ENCODE data around the gene EHHADH. TPM values are rescaled to one million over a fixed set of nuclear protein-coding genes. Genes with fewer than 3 reads are reported as not detected.

The EHHADH gene
- total and polyA plus RNA-seq, 2 experiments from 2014 or later, result 14.3 to 22.0 TPM

DNA sequence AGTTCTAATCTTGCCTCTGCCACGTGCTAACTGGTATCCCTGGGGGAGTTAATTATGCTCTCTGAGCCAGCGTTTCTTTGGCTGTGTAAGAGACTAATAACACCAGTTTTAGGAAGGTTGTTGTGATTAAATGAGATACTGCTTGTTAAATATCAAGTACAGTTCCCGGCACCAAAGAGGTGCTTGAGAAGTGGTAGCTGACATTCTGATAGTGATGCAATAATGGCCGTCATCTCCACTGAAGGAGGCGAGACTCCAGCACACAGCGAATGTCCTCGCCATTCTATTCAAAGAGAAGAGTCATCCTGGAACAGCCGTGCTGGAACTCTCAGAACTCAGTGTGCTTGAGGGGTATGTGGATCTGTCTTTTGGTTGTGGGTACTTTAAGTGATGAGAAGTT is 91.2 kb downstream of the EHHADH start:
- Histone ChIP-seq H2AFZ (no peak overlapping the region), H3K79me2 (no peaks in the 10 kb centered on the region), H3K27ac (no peak overlapping the region), H3K9me3 (ENCODE audit: low read depth) (no peaks in the 10 kb centered on the region), H3K9me2 (replicated peaks; ENCODE audit: insufficient read depth) (no peaks in the 10 kb centered on the region), H3K36me3 (replicated peaks; ENCODE audit: insufficient read depth, low read depth) (no peaks in the 10 kb centered on the region), H3K4me2 (no peak overlapping the region), H3K4me3 (no peak overlapping the region), H4K20me1 (ENCODE audit: insufficient read depth, poor library complexity, severe bottlenecking) (no peaks in the 10 kb centered on the region), H3K4me1 (ENCODE audit: insufficient read depth) (no peaks in the 10 kb centered on the region), H3K27me3 (peaks cover 4% of the 10 kb centered on the region)
- DNase-seq (ENCODE audit: low spot score), result no peak
- TF ChIP-seq, protein P1, sequence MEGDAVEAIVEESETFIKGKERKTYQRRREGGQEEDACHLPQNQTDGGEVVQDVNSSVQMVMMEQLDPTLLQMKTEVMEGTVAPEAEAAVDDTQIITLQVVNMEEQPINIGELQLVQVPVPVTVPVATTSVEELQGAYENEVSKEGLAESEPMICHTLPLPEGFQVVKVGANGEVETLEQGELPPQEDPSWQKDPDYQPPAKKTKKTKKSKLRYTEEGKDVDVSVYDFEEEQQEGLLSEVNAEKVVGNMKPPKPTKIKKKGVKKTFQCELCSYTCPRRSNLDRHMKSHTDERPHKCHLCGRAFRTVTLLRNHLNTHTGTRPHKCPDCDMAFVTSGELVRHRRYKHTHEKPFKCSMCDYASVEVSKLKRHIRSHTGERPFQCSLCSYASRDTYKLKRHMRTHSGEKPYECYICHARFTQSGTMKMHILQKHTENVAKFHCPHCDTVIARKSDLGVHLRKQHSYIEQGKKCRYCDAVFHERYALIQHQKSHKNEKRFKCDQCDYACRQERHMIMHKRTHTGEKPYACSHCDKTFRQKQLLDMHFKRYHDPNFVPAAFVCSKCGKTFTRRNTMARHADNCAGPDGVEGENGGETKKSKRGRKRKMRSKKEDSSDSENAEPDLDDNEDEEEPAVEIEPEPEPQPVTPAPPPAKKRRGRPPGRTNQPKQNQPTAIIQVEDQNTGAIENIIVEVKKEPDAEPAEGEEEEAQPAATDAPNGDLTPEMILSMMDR (IDR thresholded peaks at IDR 0.05; ENCODE audit: poor library complexity), result no peak
- TF ChIP-seq EZH2phosphoT487 (IDR thresholded peaks at IDR 0.05; ENCODE audit: low read depth, severe bottlenecking, unreplicated experiment) (no peak), EZH2 (IDR thresholded peaks at IDR 0.05; ENCODE audit: borderline replicate concordance) (no peak)
- WGBS (ENCODE audit: low lambda C conversion rate, missing lambda C conversion rate), result 84% methylated on average over 8 of the region's 8 CpGs

DNA sequence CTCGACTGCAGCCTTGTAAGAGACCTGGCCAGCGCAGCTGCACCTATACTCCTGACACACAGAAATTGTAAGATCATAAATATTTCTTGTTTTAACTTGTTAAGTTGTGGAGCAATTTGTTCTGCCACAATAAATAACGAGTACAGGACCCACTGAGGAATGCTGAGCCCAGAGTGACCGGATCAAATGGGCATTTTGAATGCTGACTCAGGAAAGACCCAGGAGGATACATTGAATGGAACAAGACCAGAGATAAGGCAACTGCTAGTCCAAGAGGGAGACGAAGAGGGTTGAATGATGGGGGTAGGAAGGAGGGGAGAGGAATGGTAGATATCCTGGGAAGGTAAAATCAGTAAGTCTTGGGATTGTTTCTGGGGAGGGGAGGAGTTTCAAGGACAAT is 92.1 kb downstream of the EHHADH start:
- DNase-seq (ENCODE audit: low spot score), result no peak
- no peaks in the 10 kb centered on the region for H3K79me2 ChIP-seq
- H4K20me1 ChIP-seq (ENCODE audit: insufficient read depth, poor library complexity, severe bottlenecking), result no peaks in the 10 kb centered on the region
- TF ChIP-seq EZH2 (IDR thresholded peaks at IDR 0.05; ENCODE audit: borderline replicate concordance), result no peak
- TF ChIP-seq EZH2phosphoT487 (IDR thresholded peaks at IDR 0.05; ENCODE audit: low read depth, severe bottlenecking, unreplicated experiment), result no peak
- no peaks in the 10 kb centered on the region for H3K4me1 ChIP-seq (ENCODE audit: insufficient read depth)
- WGBS (ENCODE audit: low lambda C conversion rate, missing lambda C conversion rate), result 85% methylated on average over 5 of the region's 5 CpGs
- H2AFZ ChIP-seq, result no peak overlapping the region
- no peaks in the 10 kb centered on the region for H3K9me3 ChIP-seq (ENCODE audit: low read depth)
- H3K27me3 ChIP-seq, result peaks cover 7% of the 10 kb centered on the region
- H3K4me2 ChIP-seq, result no peak overlapping the region
- H3K9me2 ChIP-seq (replicated peaks; ENCODE audit: insufficient read depth), result no peaks in the 10 kb centered on the region
- no peak overlapping the region for H3K4me3 ChIP-seq
- no peaks in the 10 kb centered on the region for H3K36me3 ChIP-seq (replicated peaks; ENCODE audit: insufficient read depth, low read depth)
- no peak overlapping the region for H3K27ac ChIP-seq

DNA sequence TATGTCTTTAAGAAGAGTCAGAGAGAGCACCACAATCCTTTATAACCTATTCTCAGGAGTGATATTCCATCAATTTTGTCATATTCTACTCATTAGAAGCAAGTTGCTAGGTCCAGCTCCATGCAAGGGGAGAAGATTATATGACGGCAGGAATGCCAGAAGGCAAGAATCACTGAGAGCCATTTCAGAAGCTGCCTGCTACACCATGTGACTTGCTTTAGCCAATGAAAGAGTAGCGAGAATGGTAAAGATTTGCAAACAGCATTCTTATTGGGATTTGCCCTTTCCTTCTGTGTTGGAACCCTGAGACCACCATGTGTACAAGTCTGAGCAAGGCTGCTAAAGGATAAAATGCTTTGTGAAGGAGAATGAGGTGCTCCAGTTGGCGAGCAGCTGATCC is 96.5 kb downstream of the EHHADH start:
- H4K20me1 ChIP-seq (ENCODE audit: insufficient read depth, poor library complexity, severe bottlenecking), result no peaks in the 10 kb centered on the region
- no peak for DNase-seq (ENCODE audit: low spot score)
- no peaks in the 10 kb centered on the region for H3K36me3 ChIP-seq (replicated peaks; ENCODE audit: insufficient read depth, low read depth)
- TF ChIP-seq, protein P1 (IDR thresholded peaks at IDR 0.05; ENCODE audit: poor library complexity), result no peak
- TF ChIP-seq EZH2 (IDR thresholded peaks at IDR 0.05; ENCODE audit: borderline replicate concordance) (no peak), EZH2phosphoT487 (IDR thresholded peaks at IDR 0.05; ENCODE audit: low read depth, severe bottlenecking, unreplicated experiment) (no peak)
- H3K79me2 ChIP-seq, result no peaks in the 10 kb centered on the region
- no peak overlapping the region for H3K27ac ChIP-seq
- no peaks in the 10 kb centered on the region for H3K9me3 ChIP-seq (ENCODE audit: low read depth)
- WGBS (ENCODE audit: low lambda C conversion rate, missing lambda C conversion rate), result 92% methylated on average over 3 of the region's 3 CpGs
- H3K9me2 ChIP-seq (replicated peaks; ENCODE audit: insufficient read depth), result no peaks in the 10 kb centered on the region
- H2AFZ ChIP-seq, result no peak overlapping the region
- no peak overlapping the region for H3K4me3 ChIP-seq
- no peak overlapping the region for H3K4me2 ChIP-seq
- no peaks in the 10 kb centered on the region for H3K4me1 ChIP-seq (ENCODE audit: insufficient read depth)
- peaks cover 10% of the 10 kb centered on the region for H3K27me3 ChIP-seq

DNA sequence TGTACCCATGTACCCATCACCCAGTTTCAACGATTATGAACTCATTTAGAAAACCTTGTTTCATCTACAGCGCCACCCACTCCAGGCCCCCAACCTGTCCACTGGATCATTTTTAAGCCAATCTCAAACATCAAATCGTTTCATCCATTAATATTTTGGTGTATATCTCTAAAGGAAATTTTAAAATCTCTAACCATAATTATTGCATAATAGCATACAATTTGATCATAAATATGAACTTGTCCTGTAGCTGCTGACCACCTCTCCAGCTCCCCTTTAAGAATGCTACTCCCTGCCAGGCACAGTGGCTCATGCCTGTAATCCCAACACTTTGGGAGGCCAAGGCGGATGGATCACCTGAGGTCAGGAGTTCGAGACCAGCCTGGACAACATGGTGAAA is 98.2 kb downstream of the EHHADH start:
- no peak overlapping the region for H3K4me3 ChIP-seq
- H3K9me2 ChIP-seq (replicated peaks; ENCODE audit: insufficient read depth), result no peaks in the 10 kb centered on the region
- H4K20me1 ChIP-seq (ENCODE audit: insufficient read depth, poor library complexity, severe bottlenecking), result no peaks in the 10 kb centered on the region
- H3K4me1 ChIP-seq (ENCODE audit: insufficient read depth), result no peaks in the 10 kb centered on the region
- WGBS (ENCODE audit: low lambda C conversion rate, missing lambda C conversion rate), result 92% methylated on average over 5 of the region's 5 CpGs
- peaks cover 25% of the 10 kb centered on the region for H3K27me3 ChIP-seq
- H3K27ac ChIP-seq, result no peak overlapping the region
- H3K9me3 ChIP-seq (ENCODE audit: low read depth), result no peaks in the 10 kb centered on the region
- H3K36me3 ChIP-seq (replicated peaks; ENCODE audit: insufficient read depth, low read depth), result no peaks in the 10 kb centered on the region
- H3K4me2 ChIP-seq, result no peak overlapping the region
- DNase-seq (ENCODE audit: low spot score), result no peak
- H2AFZ ChIP-seq, result no peak overlapping the region
- H3K79me2 ChIP-seq, result no peaks in the 10 kb centered on the region
- TF ChIP-seq, protein P1 (IDR thresholded peaks at IDR 0.05; ENCODE audit: poor library complexity), result no peak
- TF ChIP-seq EZH2phosphoT487 (IDR thresholded peaks at IDR 0.05; ENCODE audit: low read depth, severe bottlenecking, unreplicated experiment) (no peak), EZH2 (IDR thresholded peaks at IDR 0.05; ENCODE audit: borderline replicate concordance) (no peak)
